ENCODE results near the gene CETN2.

DNA sequence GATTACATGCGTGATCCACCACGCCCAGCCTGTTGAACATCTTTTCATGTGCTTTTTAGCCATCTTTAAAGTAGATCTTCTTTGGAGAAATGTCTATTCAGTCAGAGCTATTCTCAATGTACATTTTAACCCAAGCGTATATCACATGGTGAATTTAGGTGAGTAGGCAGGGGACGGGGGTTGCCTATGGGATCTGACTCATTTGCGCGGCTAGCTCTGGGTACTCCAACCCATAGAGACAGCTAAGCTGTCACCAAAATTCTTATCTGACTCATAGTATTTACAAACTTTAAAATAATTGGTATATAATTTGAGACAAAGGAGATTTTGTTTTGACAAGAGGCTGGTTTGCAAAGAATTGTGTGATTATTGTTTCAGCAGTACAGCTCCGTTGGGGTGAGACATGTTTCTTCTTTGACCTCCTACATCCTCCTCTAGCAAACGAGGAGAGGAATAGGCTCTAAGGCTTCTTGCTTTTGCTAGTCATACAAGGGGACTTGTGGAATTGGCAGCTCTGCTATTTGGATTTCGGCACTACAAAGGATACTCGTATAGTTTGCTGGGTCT, 12.3 kb upstream of the CETN2 start:
- TF ChIP-seq ZNF830 (tag by site-specific recombination; IDR thresholded peaks at IDR 0.05; ENCODE audit: low read depth) (no peak), ZNF501 (tag by site-specific recombination; IDR thresholded peaks at IDR 0.05) (no peak), ZNF174 (tag by site-specific recombination; IDR thresholded peaks at IDR 0.05) (no peak)
- TF ChIP-seq, protein P1, sequence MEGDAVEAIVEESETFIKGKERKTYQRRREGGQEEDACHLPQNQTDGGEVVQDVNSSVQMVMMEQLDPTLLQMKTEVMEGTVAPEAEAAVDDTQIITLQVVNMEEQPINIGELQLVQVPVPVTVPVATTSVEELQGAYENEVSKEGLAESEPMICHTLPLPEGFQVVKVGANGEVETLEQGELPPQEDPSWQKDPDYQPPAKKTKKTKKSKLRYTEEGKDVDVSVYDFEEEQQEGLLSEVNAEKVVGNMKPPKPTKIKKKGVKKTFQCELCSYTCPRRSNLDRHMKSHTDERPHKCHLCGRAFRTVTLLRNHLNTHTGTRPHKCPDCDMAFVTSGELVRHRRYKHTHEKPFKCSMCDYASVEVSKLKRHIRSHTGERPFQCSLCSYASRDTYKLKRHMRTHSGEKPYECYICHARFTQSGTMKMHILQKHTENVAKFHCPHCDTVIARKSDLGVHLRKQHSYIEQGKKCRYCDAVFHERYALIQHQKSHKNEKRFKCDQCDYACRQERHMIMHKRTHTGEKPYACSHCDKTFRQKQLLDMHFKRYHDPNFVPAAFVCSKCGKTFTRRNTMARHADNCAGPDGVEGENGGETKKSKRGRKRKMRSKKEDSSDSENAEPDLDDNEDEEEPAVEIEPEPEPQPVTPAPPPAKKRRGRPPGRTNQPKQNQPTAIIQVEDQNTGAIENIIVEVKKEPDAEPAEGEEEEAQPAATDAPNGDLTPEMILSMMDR (tag by site-specific recombination; IDR thresholded peaks at IDR 0.05): no peak
- TF ChIP-seq, protein P2, sequence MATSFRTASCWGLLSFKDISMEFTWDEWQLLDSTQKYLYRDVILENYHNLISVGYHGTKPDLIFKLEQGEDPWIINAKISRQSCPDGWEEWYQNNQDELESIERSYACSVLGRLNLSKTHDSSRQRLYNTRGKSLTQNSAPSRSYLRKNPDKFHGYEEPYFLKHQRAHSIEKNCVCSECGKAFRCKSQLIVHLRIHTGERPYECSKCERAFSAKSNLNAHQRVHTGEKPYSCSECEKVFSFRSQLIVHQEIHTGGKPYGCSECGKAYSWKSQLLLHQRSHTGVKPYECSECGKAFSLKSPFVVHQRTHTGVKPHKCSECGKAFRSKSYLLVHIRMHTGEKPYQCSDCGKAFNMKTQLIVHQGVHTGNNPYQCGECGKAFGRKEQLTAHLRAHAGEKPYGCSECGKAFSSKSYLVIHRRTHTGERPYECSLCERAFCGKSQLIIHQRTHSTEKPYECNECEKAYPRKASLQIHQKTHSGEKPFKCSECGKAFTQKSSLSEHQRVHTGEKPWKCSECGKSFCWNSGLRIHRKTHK (tag by site-specific recombination; IDR thresholded peaks at IDR 0.05): no peak
- TF ChIP-seq, protein P3, sequence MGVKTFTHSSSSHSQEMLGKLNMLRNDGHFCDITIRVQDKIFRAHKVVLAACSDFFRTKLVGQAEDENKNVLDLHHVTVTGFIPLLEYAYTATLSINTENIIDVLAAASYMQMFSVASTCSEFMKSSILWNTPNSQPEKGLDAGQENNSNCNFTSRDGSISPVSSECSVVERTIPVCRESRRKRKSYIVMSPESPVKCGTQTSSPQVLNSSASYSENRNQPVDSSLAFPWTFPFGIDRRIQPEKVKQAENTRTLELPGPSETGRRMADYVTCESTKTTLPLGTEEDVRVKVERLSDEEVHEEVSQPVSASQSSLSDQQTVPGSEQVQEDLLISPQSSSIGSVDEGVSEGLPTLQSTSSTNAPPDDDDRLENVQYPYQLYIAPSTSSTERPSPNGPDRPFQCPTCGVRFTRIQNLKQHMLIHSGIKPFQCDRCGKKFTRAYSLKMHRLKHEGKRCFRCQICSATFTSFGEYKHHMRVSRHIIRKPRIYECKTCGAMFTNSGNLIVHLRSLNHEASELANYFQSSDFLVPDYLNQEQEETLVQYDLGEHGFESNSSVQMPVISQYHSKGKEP (tag by site-specific recombination; IDR thresholded peaks at IDR 0.05): no peak
- TF ChIP-seq, protein P4, sequence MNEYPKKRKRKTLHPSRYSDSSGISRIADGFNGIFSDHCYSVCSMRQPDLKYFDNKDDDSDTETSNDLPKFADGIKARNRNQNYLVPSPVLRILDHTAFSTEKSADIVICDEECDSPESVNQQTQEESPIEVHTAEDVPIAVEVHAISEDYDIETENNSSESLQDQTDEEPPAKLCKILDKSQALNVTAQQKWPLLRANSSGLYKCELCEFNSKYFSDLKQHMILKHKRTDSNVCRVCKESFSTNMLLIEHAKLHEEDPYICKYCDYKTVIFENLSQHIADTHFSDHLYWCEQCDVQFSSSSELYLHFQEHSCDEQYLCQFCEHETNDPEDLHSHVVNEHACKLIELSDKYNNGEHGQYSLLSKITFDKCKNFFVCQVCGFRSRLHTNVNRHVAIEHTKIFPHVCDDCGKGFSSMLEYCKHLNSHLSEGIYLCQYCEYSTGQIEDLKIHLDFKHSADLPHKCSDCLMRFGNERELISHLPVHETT (tag by site-specific recombination; IDR thresholded peaks at IDR 0.05): no peak
